ENCODE measurements around the gene IMMP1L. TPM values are rescaled to one million over a fixed set of nuclear protein-coding genes. Genes with fewer than 3 reads are reported as not detected.

Gene IMMP1L, protein sequence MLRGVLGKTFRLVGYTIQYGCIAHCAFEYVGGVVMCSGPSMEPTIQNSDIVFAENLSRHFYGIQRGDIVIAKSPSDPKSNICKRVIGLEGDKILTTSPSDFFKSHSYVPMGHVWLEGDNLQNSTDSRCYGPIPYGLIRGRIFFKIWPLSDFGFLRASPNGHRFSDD
- total RNA-seq (2021; fragmentation: NEBNext Ultra II Directional; extraction: Animal tissue kit (Norgen Biotek cat#: 25700)) (27.4 and 28.6 TPM in 2 replicates), polyA plus RNA-seq (2011; rRNA removed) (47.7 and 52.3 TPM in 2 replicates), polyA minus RNA-seq (2011; rRNA and poly(A)+ RNA removed) (9.6 and 14.1 TPM in 2 replicates)
- 56.6 TPM for polyA plus RNA-seq (2011; cell fraction: cytosol; rRNA removed)
- polyA plus RNA-seq (2011; cell fraction: nucleus; rRNA removed): 17.1 TPM
- polyA plus RNA-seq (2012, experiment 1 of 2): 20.0 to 38.6 TPM (median 30.4 TPM) in 4 replicates
- polyA plus RNA-seq (2012, experiment 2 of 2): 54.1 TPM
- polyA plus RNA-seq (2013, experiment 1 of 2): 27.2 TPM
- 24.2 TPM for polyA plus RNA-seq (2013, experiment 2 of 2)
- 7.6 TPM for polyA minus RNA-seq (2011; cell fraction: cytosol; rRNA and poly(A)+ RNA removed)
- 27.9 TPM for polyA minus RNA-seq (2011; cell fraction: nucleus; rRNA and poly(A)+ RNA removed)
- long read RNA-seq, experiment 1, transcript IMMP1L-209 (6 exons, 685 nt): major isoform, 5 of 13 reads
- long read RNA-seq, experiment 1, partial matches to known transcripts: 0 of 13 reads
- long read RNA-seq, experiment 1, other reads (novel, unspliced or antisense): 4 of 13 reads
- long read RNA-seq, experiment 2, partial matches to known transcripts: 0 of 7 reads
- long read RNA-seq, experiment 2, other reads (novel, unspliced or antisense): 3 of 7 reads

DNA sequence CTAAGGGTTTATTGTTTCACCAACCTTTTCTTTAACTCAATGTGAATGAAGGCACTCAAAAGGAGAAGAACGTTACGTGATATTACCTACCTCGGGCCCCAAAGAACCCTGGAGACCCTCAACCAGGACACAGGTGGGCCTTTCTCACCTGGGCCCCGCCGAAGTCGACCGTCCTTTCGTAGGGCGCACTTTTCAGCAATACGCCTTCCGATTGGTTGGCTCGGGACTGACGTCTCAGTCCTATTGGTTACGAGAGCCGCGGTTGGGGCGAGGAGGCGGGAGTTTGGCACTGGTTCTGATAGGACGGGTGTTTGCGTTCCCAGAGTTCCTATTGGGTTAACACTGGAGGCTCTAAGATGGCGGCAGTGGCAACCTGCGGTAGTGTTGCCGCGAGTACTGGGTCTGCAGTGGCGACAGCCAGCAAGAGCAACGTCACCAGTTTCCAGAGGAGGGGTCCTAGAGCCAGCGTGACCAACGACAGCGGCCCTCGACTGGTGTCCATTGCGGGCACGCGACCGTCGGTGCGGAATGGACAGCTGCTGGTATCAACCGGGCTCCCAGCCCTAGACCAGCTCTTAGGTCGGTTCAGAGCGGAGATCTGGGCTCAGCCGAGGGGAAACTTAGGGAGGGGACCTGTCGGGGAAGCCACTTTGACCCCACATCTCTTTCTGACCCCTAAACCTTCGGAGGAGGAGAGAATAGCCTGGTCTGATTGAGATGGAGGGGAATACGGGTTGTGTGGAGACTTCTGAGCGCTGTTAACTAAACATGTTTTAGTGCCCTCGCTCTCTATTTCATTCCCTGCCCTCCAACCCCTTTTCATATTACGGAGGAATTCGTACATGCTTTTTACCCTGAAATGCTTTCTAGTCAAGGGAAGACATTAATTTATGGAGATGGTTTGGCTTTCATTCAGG lies at the start of gene IMMP1L, which contains the start of gene ELP4:
TSS of gene IMMP1L (minus strand) at position 194 of the 917 bp plus-strand sequence. CDS start 46,346 bp downstream, outside the sequence.
TSS of gene ELP4 (plus strand) at position 339 of the 917 bp plus-strand sequence. CDS start at position 357, 18 bp downstream.
- CTCF ChIA-PET (ENCODE audit: partially characterized antibody): interaction anchor here (1.2 kb wide), 1 partner anchor 403 kb away, joined by 3 read pairs; no protein-coding TSS in a partner anchor
- POLR2A ChIA-PET (ENCODE audit: partially characterized antibody): interaction anchor here (0.6 to 1.0 kb wide), 3 partner anchors 18 to 1560 kb away, joined by 3 to 5 read pairs (median 3); no protein-coding TSS in a partner anchor
- TF ChIP-seq POU5F1 (IDR thresholded peaks at IDR 0.05; ENCODE audit: low read depth, low read length): no peak
- no peak for TF ChIP-seq HDAC2 (IDR thresholded peaks at IDR 0.05; ENCODE audit: borderline replicate concordance in 1 of 2, low read depth in 2 of 2, low read length in 2 of 2)
- TF ChIP-seq SAP30 (IDR thresholded peaks at IDR 0.05; ENCODE audit: insufficient read depth, insufficient replicate concordance, low read length): no peak
- no peak for TF ChIP-seq RNF2 (IDR thresholded peaks at IDR 0.05; ENCODE audit: borderline replicate concordance, low read depth, low read length, missing control alignments, poor library complexity, severe bottlenecking)
- no peak for TF ChIP-seq CHD1 (IDR thresholded peaks at IDR 0.05; ENCODE audit: low read depth, low read length)
- TF ChIP-seq GTF2F1 (IDR thresholded peaks at IDR 0.05; ENCODE audit: borderline replicate concordance, low read depth, low read length): no peak

More for the DNA sequence above, at the start of gene IMMP1L, which contains the start of gene ELP4:
- H3K36me3 ChIP-seq (ENCODE audit: control insufficient read depth in 2 of 4, insufficient read depth in 4 of 4, low read length in 3 of 4): peaks cover 0 to 4% (median 3%) of the 10 kb centered on the region in 4 experiments; a peak in 3 of 8 replicates
- peak within 1 kb of the TSS; percentile 85 to 88 (median 86) for H3K9ac ChIP-seq (replicated peaks in 1 of 4; ENCODE audit: extremely low read depth in 1 of 4, low read depth in 3 of 4, low read length in 3 of 4)
- H2BK15ac ChIP-seq (ENCODE audit: low read length): no peak within 1 kb of the TSS
- no peaks in the 10 kb centered on the region for H3K79me1 ChIP-seq (ENCODE audit: low read depth, low read length)
- no peak within 1 kb of the TSS for H2AK5ac ChIP-seq (ENCODE audit: low read depth, low read length)
- no peak within 1 kb of the TSS; the same call in 1 of the 2 replicates for H3K18ac ChIP-seq (ENCODE audit: extremely low read depth, low read length)
- H3K23me2 ChIP-seq (ENCODE audit: low read depth, low read length): no peaks in the 10 kb centered on the region
- H2BK5ac ChIP-seq (ENCODE audit: low read depth, low read length): peak within 1 kb of the TSS; percentile 28
- WGBS, 2 experiments (ENCODE audit: extremely low coverage in 1 of 2, insufficient coverage in 1 of 2, insufficient read length in 1 of 2, insufficient replicate concordance in 2 of 2, low coverage in 1 of 2, low lambda C conversion rate in 2 of 2, missing lambda C conversion rate in 1 of 2): 1% methylated on average over 45 of the region's 47 CpGs; no CpG with 5 or more reads in 1 of the 2 experiments
- no peak within 1 kb of the TSS for H4K91ac ChIP-seq (replicated peaks; ENCODE audit: insufficient read length, low read length)
- FAIRE-seq: peak; percentile 88
- H3K79me2 ChIP-seq (ENCODE audit: control insufficient read depth in 1 of 2, insufficient read depth in 2 of 2, low read length in 2 of 2): peaks cover 0 to 71% of the 10 kb centered on the region in 2 experiments; a peak in 3 of 4 replicates
- no peak within 1 kb of the TSS for H3K14ac ChIP-seq (ENCODE audit: insufficient read length)
- no peak within 1 kb of the TSS for H2BK120ac ChIP-seq (replicated peaks; ENCODE audit: low read depth, low read length)
- H3K4me3 ChIP-seq (ENCODE audit: extremely low read depth in 1 of 4, insufficient read depth in 2 of 4, low read depth in 3 of 4, low read length in 4 of 4): peak within 1 kb of the TSS; percentile 82 to 98 (median 86)
- H3K9me3 ChIP-seq (ENCODE audit: insufficient read depth in 2 of 2, low read depth in 1 of 2, low read length in 1 of 2): no peaks in the 10 kb centered on the region
- H4K20me1 ChIP-seq (replicated peaks in 1 of 2; ENCODE audit: control insufficient read depth in 1 of 2, insufficient read depth in 2 of 2, low read length in 2 of 2): peaks cover 0 to 3% of the 10 kb centered on the region in 2 experiments
- H3K4me2 ChIP-seq (ENCODE audit: insufficient read depth in 1 of 2, low read depth in 2 of 2, low read length in 2 of 2): peak within 1 kb of the TSS; percentile 70 to 79
- peak; percentile 91 to 94 for DNase-seq (ENCODE audit: low read depth in 1 of 2, low spot score in 2 of 2)
- H2BK20ac ChIP-seq (ENCODE audit: low read length): no peak within 1 kb of the TSS
- H3K27me3 ChIP-seq (replicated peaks in 1 of 4; ENCODE audit: control insufficient read depth in 3 of 4, extremely low read depth in 1 of 4, insufficient read depth in 3 of 4, low read length in 3 of 4): no peaks in the 10 kb centered on the region
- peak within 1 kb of the TSS; percentile 75; the same call in 1 of the 2 replicates for H4K8ac ChIP-seq (ENCODE audit: extremely low read depth, insufficient read depth, low read length)
- peak within 1 kb of the TSS; percentile 57 for H4K5ac ChIP-seq (ENCODE audit: insufficient read length, low read depth, low read length)
- peak within 1 kb of the TSS; percentile 80 for H3K27ac ChIP-seq (ENCODE audit: low read depth, low read length)
- no peak within 1 kb of the TSS for H3K23ac ChIP-seq (ENCODE audit: insufficient read length)
- H2AFZ ChIP-seq (ENCODE audit: low read length): peak within 1 kb of the TSS; percentile 92
- H3K56ac ChIP-seq (replicated peaks; ENCODE audit: insufficient read length, low read depth, low read length): no peak within 1 kb of the TSS
- H2BK12ac ChIP-seq (ENCODE audit: low read depth, low read length): no peak within 1 kb of the TSS
- H3K4me1 ChIP-seq (replicated peaks in 1 of 4; ENCODE audit: control insufficient read depth in 3 of 4, insufficient read depth in 4 of 4, low read length in 3 of 4): no peaks in the 10 kb centered on the region; a peak in 1 of 7 replicates
- H3K4ac ChIP-seq (replicated peaks; ENCODE audit: insufficient read length, low read depth, low read length): no peak within 1 kb of the TSS

Measured in H1 (cell line).